SU-DHL-6 (cell line): Measurements from ENCODE around the gene TOMT.

Source experiments
- H2AFZ ChIP-seq: fragments of 200-600 bp; sonication (generic); 2 replicates; pipeline ENCODE4 v1.6.1; 2014; ENCODE audit warnings: low read depth, mild to moderate bottlenecking, moderate library complexity, mixed read lengths, antibody characterized with exemption, low read length; ENCODE audit not compliant: severe bottlenecking
- H3F3A ChIP-seq: fragments of 200-600 bp; shearing (Covaris generic); 2 replicates; pipeline ENCODE4 v1.6.0; 2016; ENCODE audit warnings: antibody characterized with exemption, mild to moderate bottlenecking; ENCODE audit not compliant: insufficient read depth
- H3K27ac ChIP-seq: fragments of 200-600 bp; sonication (generic); 2 replicates; pipeline ENCODE4 v1.5.1; 2016; ENCODE audit warnings: low read depth, mild to moderate bottlenecking, low read length, moderate library complexity, mixed read lengths
- H3K27me3 ChIP-seq: fragments of 200-600 bp; sonication (generic), shearing (Covaris generic); 2 replicates; pipeline ENCODE4 v1.6.0; 2014; ENCODE audit warnings: mild to moderate bottlenecking, low read length
- H3K36me3 ChIP-seq: fragments of 200-600 bp; sonication (generic); 2 replicates; pipeline ENCODE4 v1.6.1; 2014; ENCODE audit warnings: mild to moderate bottlenecking, low read length, mixed read lengths
- H3K4me2 ChIP-seq: fragments of 300-600, 200-600 bp; shearing (Covaris generic), sonication (generic); 2 replicates; pipeline ENCODE4 v1.6.0; 2014; ENCODE audit warnings: low read length, low read depth, mild to moderate bottlenecking; ENCODE audit not compliant: poor library complexity, severe bottlenecking
- H3K4me3 ChIP-seq: fragments of 200-600 bp; sonication (generic); 2 replicates; pipeline ENCODE4 v1.5.1; 2014; ENCODE audit warnings: antibody characterized with exemption, low read length, mild to moderate bottlenecking, mixed read lengths; ENCODE audit not compliant: insufficient read depth, poor library complexity, severe bottlenecking
- H3K79me2 ChIP-seq: fragments of 200-600 bp; sonication (generic); 2 replicates; pipeline ENCODE4 v1.6.1; 2014; ENCODE audit warnings: mild to moderate bottlenecking, low read length, moderate library complexity; ENCODE audit not compliant: insufficient read depth
- H3K9ac ChIP-seq: fragments of 200-600 bp; sonication (generic); 2 replicates; pipeline ENCODE4 v1.7.0; 2014; ENCODE audit warnings: mild to moderate bottlenecking, low read length
- H3K9me2 ChIP-seq: fragments of 200-600 bp; sonication (generic); replicated peaks from 2 replicates; pipeline ENCODE4 v1.6.1; 2014; ENCODE audit warnings: low read length; ENCODE audit not compliant: insufficient read depth
- H3K9me3 ChIP-seq: fragments of 200-600 bp; sonication (generic); 2 replicates; pipeline ENCODE4 v1.6.1; 2014; ENCODE audit warnings: low read length, mixed read lengths; ENCODE audit not compliant: insufficient read depth
- H4K20me1 ChIP-seq: fragments of 200-600 bp; sonication (generic); 2 replicates; pipeline ENCODE4 v1.6.1; 2014; ENCODE audit warnings: low read depth, mild to moderate bottlenecking, antibody characterized with exemption, low read length, moderate library complexity, mixed read lengths
- EZH2phosphoT487 ChIP-seq: fragments of 200-600 bp; sonication (generic), shearing (Covaris generic); conservative IDR thresholded peaks from 2 replicates; pipeline ENCODE4 v1.6.1; 2018; ENCODE audit warnings: mild to moderate bottlenecking, antibody characterized with exemption, low read length, moderate library complexity, mixed read lengths
- TF ChIP-seq, protein P1 (sequence below): fragments of 200-600 bp; sonication (generic); IDR thresholded peaks from one replicate; pipeline ENCODE4 v1.5.1; 2017; ENCODE audit warnings: antibody characterized with exemption, mild to moderate bottlenecking, low read length, moderate library complexity; ENCODE audit not compliant: insufficient read depth, poor library complexity, severe bottlenecking

The TOMT gene

DNA sequence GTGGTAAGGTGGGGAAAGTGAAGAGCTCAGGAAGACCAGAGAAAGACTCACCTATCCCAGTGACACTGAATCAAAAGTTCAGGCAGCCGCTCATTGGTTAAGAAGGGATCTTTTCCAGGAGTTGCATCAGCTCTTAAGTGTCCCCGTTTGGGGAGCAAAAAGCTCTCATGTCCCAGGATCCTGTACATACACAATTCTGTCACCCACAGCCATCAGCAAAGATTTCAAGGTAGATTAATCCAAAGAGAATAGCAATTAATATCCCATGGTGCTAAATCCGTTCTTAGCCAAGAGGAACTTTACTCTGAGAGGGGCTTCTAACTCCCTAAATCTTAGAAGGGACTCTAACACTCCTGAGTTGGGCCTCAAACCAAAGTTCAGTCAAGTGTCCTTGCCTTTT is 49.1 kb downstream of the TOMT start:
- no peak overlapping the region for H3K9ac ChIP-seq
- no peak overlapping the region for H3K27ac ChIP-seq
- H3K9me3 ChIP-seq = no peaks in the 10 kb centered on the region
- H3K9me2 ChIP-seq = no peaks in the 10 kb centered on the region
- H4K20me1 ChIP-seq = no peaks in the 10 kb centered on the region
- H3K27me3 ChIP-seq = no peaks in the 10 kb centered on the region
- H3K36me3 ChIP-seq = no peaks in the 10 kb centered on the region
- H3K79me2 ChIP-seq = no peaks in the 10 kb centered on the region
- H2AFZ ChIP-seq = no peak overlapping the region
- TF ChIP-seq EZH2phosphoT487 = no peak
- TF ChIP-seq, protein P1, sequence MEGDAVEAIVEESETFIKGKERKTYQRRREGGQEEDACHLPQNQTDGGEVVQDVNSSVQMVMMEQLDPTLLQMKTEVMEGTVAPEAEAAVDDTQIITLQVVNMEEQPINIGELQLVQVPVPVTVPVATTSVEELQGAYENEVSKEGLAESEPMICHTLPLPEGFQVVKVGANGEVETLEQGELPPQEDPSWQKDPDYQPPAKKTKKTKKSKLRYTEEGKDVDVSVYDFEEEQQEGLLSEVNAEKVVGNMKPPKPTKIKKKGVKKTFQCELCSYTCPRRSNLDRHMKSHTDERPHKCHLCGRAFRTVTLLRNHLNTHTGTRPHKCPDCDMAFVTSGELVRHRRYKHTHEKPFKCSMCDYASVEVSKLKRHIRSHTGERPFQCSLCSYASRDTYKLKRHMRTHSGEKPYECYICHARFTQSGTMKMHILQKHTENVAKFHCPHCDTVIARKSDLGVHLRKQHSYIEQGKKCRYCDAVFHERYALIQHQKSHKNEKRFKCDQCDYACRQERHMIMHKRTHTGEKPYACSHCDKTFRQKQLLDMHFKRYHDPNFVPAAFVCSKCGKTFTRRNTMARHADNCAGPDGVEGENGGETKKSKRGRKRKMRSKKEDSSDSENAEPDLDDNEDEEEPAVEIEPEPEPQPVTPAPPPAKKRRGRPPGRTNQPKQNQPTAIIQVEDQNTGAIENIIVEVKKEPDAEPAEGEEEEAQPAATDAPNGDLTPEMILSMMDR = no peak
- no peak overlapping the region for H3K4me3 ChIP-seq
- no peak overlapping the region for H3K4me2 ChIP-seq
- H3F3A ChIP-seq = no peaks in the 10 kb centered on the region

DNA sequence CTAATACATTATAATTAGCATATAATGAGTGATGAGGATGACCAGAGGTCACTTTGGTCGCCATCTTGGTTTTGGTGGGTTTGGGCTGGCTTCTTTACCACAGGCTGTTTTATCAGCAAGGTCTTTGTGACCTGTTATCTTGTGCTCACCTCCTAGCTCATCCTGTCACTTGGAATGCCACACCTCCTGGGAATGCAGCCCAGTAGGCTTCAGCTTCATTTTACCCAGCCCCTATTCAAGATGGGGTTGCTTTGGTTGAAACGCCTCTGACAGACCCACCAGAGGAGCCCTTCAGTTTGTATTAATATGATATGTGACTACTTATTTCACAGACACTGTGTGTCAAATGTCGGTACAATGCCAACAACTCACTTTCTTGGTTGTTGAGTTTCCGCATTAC is 50.0 kb downstream of the TOMT start:
- H3K4me2 ChIP-seq = no peak overlapping the region
- H3K4me3 ChIP-seq = no peak overlapping the region
- TF ChIP-seq EZH2phosphoT487 = no peak
- TF ChIP-seq, protein P1 = no peak
- H3K9me2 ChIP-seq = no peaks in the 10 kb centered on the region
- no peaks in the 10 kb centered on the region for H3F3A ChIP-seq
- H3K79me2 ChIP-seq = no peaks in the 10 kb centered on the region
- no peak overlapping the region for H3K27ac ChIP-seq
- H3K27me3 ChIP-seq = no peaks in the 10 kb centered on the region
- H2AFZ ChIP-seq = no peak overlapping the region
- no peaks in the 10 kb centered on the region for H3K36me3 ChIP-seq
- H3K9ac ChIP-seq = no peak overlapping the region
- no peaks in the 10 kb centered on the region for H3K9me3 ChIP-seq
- H4K20me1 ChIP-seq = no peaks in the 10 kb centered on the region

DNA sequence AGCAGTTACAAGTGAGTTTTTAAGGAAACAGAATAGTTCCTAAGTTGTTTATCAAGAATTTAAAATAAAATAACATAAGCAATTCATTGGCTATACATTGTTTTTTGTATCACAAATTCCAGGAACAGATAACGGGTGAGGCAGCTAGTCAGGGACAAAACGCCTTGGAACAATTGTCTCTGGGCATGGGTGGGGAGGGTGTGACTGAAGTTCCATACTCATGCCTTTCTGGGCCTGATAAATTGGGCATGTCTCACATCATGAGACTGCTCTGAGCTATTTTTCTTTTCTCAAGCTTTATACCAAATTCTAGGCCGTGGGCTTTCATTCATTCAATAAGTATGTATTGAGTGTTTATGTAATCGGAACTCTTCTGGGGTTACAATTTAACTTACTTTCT is 51.4 kb downstream of the TOMT start:
- Histone ChIP-seq H3K9me2 (no peaks in the 10 kb centered on the region), H3K9ac (no peak overlapping the region), H4K20me1 (no peaks in the 10 kb centered on the region), H3K27ac (no peak overlapping the region), H3K27me3 (no peaks in the 10 kb centered on the region), H3K4me3 (no peak overlapping the region), H3K4me2 (no peak overlapping the region), H2AFZ (no peak overlapping the region), H3K9me3 (no peaks in the 10 kb centered on the region), H3F3A (no peaks in the 10 kb centered on the region), H3K79me2 (no peaks in the 10 kb centered on the region), H3K36me3 (no peaks in the 10 kb centered on the region)
- no peak for TF ChIP-seq EZH2phosphoT487
- TF ChIP-seq, protein P1 = no peak
